ENCODE results near the gene WNT7B.

WNT7B gene

GRCh38 chr22:45885171-45885840 is 91.7 kb downstream of the WNT7B start:
- Mint-ChIP-seq H3K27ac (no peak overlapping the region), H3K9me3 (no peaks in the 10 kb centered on the region), H3K27me3 (peaks cover 23% of the 10 kb centered on the region), H3K4me1 (ENCODE audit: low read depth) (no peaks in the 10 kb centered on the region), H3K4me3 (no peak overlapping the region), H3K36me3 (ENCODE audit: low read depth) (no peaks in the 10 kb centered on the region)

- no peak overlapping the region for H3K27ac Mint-ChIP-seq
- peaks cover 30% of the 10 kb centered on the region for H3K27me3 Mint-ChIP-seq
- no peak overlapping the region for H3K4me3 Mint-ChIP-seq
- H3K36me3 Mint-ChIP-seq (ENCODE audit: low read depth), result no peaks in the 10 kb centered on the region
- H3K9me3 Mint-ChIP-seq, result no peaks in the 10 kb centered on the region
- no peaks in the 10 kb centered on the region for H3K4me1 Mint-ChIP-seq (ENCODE audit: low read depth)
These were observed 92.5 kb downstream of the WNT7B start for GRCh38 chr22:45884201-45885062.

- Mint-ChIP-seq H3K4me1 (ENCODE audit: low read depth) (no peaks in the 10 kb centered on the region), H3K27me3 (peaks cover 32% of the 10 kb centered on the region), H3K9me3 (no peaks in the 10 kb centered on the region), H3K36me3 (ENCODE audit: low read depth) (no peaks in the 10 kb centered on the region), H3K27ac (no peak overlapping the region), H3K4me3 (no peak overlapping the region)
These were observed 93.2 kb downstream of the WNT7B start for GRCh38 chr22:45883811-45884170.

- Mint-ChIP-seq H3K4me1 (ENCODE audit: low read depth) (no peaks in the 10 kb centered on the region), H3K27ac (no peak overlapping the region), H3K4me3 (no peak overlapping the region), H3K27me3 (peaks cover 37% of the 10 kb centered on the region), H3K36me3 (ENCODE audit: low read depth) (no peaks in the 10 kb centered on the region), H3K9me3 (no peaks in the 10 kb centered on the region)
These were observed 93.8 kb downstream of the WNT7B start for GRCh38 chr22:45882881-45883810.

- Mint-ChIP-seq H3K27me3 (peaks cover 35% of the 10 kb centered on the region), H3K4me1 (ENCODE audit: low read depth) (no peaks in the 10 kb centered on the region), H3K27ac (no peak overlapping the region), H3K9me3 (no peaks in the 10 kb centered on the region), H3K4me3 (no peak overlapping the region), H3K36me3 (ENCODE audit: low read depth) (no peaks in the 10 kb centered on the region)
These were observed 95.5 kb downstream of the WNT7B start for GRCh38 chr22:45881524-45881875.

- no peaks in the 10 kb centered on the region for H3K4me1 Mint-ChIP-seq (ENCODE audit: low read depth)
- no peaks in the 10 kb centered on the region for H3K9me3 Mint-ChIP-seq
- H3K27me3 Mint-ChIP-seq, result peaks cover 37% of the 10 kb centered on the region
These were observed 96.0 kb downstream of the WNT7B start for GRCh38 chr22:45880716-45881523.

GRCh38 chr22:45880091-45880715 is 96.8 kb downstream of the WNT7B start:
- Mint-ChIP-seq H3K36me3 (ENCODE audit: low read depth) (no peaks in the 10 kb centered on the region), H3K27me3 (peaks cover 37% of the 10 kb centered on the region), H3K9me3 (no peaks in the 10 kb centered on the region), H3K4me3 (no peak overlapping the region), H3K4me1 (ENCODE audit: low read depth) (no peaks in the 10 kb centered on the region), H3K27ac (no peak overlapping the region)

More at GRCh38 chr22:45880716-45881523, 96.0 kb downstream of the WNT7B start:
- H3K27ac Mint-ChIP-seq, result no peak overlapping the region
- no peaks in the 10 kb centered on the region for H3K36me3 Mint-ChIP-seq (ENCODE audit: low read depth)
- no peak overlapping the region for H3K4me3 Mint-ChIP-seq

GRCh38 chr22:45879552-45879949 is 97.4 kb downstream of the WNT7B start:
- Mint-ChIP-seq H3K9me3 (no peaks in the 10 kb centered on the region), H3K27me3 (peaks cover 38% of the 10 kb centered on the region), H3K27ac (no peak overlapping the region), H3K4me3 (no peak overlapping the region), H3K4me1 (ENCODE audit: low read depth) (no peaks in the 10 kb centered on the region), H3K36me3 (ENCODE audit: low read depth) (no peaks in the 10 kb centered on the region)

GRCh38 chr22:45878901-45879551 is 97.9 kb downstream of the WNT7B start:
- peaks cover 43% of the 10 kb centered on the region for H3K27me3 Mint-ChIP-seq
- no peak overlapping the region for H3K27ac Mint-ChIP-seq

GRCh38 chr22:45878051-45878781 is 98.7 kb downstream of the WNT7B start:
- Mint-ChIP-seq H3K27me3 (peaks cover 46% of the 10 kb centered on the region), H3K4me1 (ENCODE audit: low read depth) (no peaks in the 10 kb centered on the region), H3K4me3 (no peak overlapping the region), H3K9me3 (peaks cover 2% of the 10 kb centered on the region), H3K36me3 (ENCODE audit: low read depth) (no peaks in the 10 kb centered on the region), H3K27ac (no peak overlapping the region)

More at GRCh38 chr22:45878901-45879551, 97.9 kb downstream of the WNT7B start:
- Mint-ChIP-seq H3K4me1 (ENCODE audit: low read depth) (no peaks in the 10 kb centered on the region), H3K36me3 (ENCODE audit: low read depth) (no peaks in the 10 kb centered on the region), H3K9me3 (no peaks in the 10 kb centered on the region), H3K4me3 (no peak overlapping the region)

GRCh38 chr22:45877651-45878050 is 99.3 kb downstream of the WNT7B start:
- Mint-ChIP-seq H3K36me3 (ENCODE audit: low read depth) (no peaks in the 10 kb centered on the region), H3K27me3 (peaks cover 49% of the 10 kb centered on the region), H3K4me1 (ENCODE audit: low read depth) (no peaks in the 10 kb centered on the region), H3K9me3 (peaks cover 8% of the 10 kb centered on the region), H3K27ac (no peak overlapping the region), H3K4me3 (no peak overlapping the region)

GRCh38 chr22:45877036-45877380 is 100.0 kb downstream of the WNT7B start:
- no peaks in the 10 kb centered on the region for H3K4me1 Mint-ChIP-seq (ENCODE audit: low read depth)
- H3K36me3 Mint-ChIP-seq (ENCODE audit: low read depth), result no peaks in the 10 kb centered on the region
- H3K27me3 Mint-ChIP-seq, result peaks cover 46% of the 10 kb centered on the region
- H3K4me3 Mint-ChIP-seq, result no peak overlapping the region
- H3K27ac Mint-ChIP-seq, result no peak overlapping the region
- H3K9me3 Mint-ChIP-seq, result peaks cover 9% of the 10 kb centered on the region
